ENCODE measurements around the gene GJE1. TPM values are rescaled to one million over a fixed set of nuclear protein-coding genes. Genes with fewer than 3 reads are reported as not detected.

GJE1 gene, protein sequence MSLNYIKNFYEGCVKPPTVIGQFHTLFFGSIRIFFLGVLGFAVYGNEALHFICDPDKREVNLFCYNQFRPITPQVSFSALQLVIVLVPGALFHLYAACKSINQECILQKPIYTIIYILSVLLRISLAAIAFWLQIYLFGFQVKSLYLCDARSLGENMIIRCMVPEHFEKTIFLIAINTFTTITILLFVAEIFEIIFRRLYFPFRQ
- not detected in 2 replicates for total RNA-seq

DNA sequence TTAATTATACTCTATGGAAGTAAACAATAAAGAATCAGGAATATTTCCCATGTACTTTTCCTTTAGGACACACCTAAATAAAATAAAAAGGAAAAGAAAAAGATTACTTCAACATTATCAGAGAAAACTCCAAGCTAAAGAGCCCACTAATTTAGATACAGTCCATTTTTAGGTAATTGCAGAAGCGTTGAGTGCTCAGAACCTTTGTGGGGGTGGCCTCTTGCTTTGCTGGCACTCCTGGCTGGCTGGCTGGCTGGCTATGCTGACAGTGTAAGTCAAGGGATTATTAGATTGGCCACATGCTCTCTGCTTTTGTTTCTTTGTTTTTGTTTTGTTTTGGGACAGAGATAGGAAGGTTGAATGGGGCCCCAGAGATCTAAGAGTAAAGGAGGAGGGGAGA, at the start of gene GJE1:
Gene GJE1 (plus strand): TSS at position 301 of the 400 bp plus-strand sequence. CDS start 234 bp downstream, outside the sequence.

DNA sequence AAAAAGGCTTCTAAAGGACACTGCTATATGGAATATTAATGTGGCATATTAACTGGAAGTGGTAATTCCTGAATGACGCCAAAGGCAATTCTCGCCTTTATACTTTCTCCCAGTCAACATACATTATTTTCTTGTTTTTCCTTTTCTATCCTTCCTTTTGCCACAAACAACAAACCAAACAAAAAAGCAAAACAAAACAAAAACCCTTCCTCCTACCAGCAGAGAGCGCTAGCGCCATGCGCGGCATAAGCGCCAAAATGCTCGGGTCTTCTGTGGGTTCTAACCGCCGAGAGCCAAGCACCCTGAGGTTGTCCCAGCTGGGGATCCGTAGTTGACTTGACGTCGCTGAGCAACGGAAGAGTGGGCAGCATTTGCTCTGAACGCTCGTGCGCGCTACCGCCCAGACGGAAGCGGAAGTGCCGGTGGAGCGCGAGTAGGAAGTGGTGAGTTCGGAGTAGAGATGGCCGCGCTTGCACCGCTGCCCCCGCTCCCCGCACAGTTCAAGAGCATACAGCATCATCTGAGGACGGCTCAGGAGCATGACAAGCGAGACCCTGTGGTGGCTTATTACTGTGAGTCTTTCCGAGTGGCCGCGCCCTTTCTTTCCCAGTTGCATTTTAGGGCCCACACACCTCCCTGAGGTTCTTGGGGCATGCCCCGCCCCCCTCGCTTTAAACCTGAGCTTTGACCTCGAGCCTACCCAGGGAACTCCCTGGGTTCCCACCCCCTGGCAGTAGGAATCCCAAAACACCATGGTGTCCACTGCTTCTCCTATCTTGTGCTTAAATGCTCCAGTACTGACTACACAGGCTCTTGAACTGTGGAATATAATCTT, 14.3 kb downstream of the GJE1 start, which contains the start of the genes NMBR and VTA1:
Gene NMBR (minus strand): TSS at position 295 of the 835 bp plus-strand sequence. CDS start 58,464 bp downstream, outside the sequence.
Gene VTA1 (plus strand): TSS at position 436 of the 835 bp plus-strand sequence. CDS start 25 bp downstream, at position 461.

Other genes starting within 250 kb of the GJE1 start
- gene NMBR, start 14.2 kb downstream of the GJE1 start, total RNA-seq, result 0.37 TPM in 1 of 2 replicates, not detected in the other
- gene VTA1, start 14.3 kb downstream of the GJE1 start, total RNA-seq, result 47.4 and 66.3 TPM in 2 replicates
- 0.37 and 0.59 TPM in 2 replicates for gene ADGRG6, start 169.1 kb downstream of the GJE1 start, total RNA-seq

Measured in subcutaneous preadipocyte (primary cell).